Parathyroid adenoma (tissue), 2 donors: ENCODE measurements around the gene TMEM273.

Source experiments
- H2AFZ ChIP-seq: fragments of 300-600 bp; sonication (generic); one replicate; pipeline ENCODE4 v1.7.0; 2017; ENCODE audit warnings: antibody characterized with exemption, mild to moderate bottlenecking
- H3K27ac ChIP-seq: fragments of 300-600 bp; sonication (generic); one replicate; pipeline ENCODE4 v1.7.0; 2017
- H3K27me3 ChIP-seq: fragments of 300-600 bp; sonication (generic); one replicate; pipeline ENCODE4 v1.7.0; 2017; ENCODE audit warnings: low read length; ENCODE audit not compliant: control insufficient read depth, insufficient read depth
- H3K36me3 ChIP-seq: fragments of 300-600 bp; sonication (generic); one replicate; pipeline ENCODE4 v1.7.0; 2017; ENCODE audit warnings: low read length; ENCODE audit not compliant: control insufficient read depth, insufficient read depth
- H3K4me1 ChIP-seq: fragments of 300-600 bp; sonication (generic); one replicate; pipeline ENCODE4 v1.7.0; 2017; ENCODE audit warnings: control low read depth
- H3K4me2 ChIP-seq: fragments of 300-600 bp; sonication (generic); one replicate; pipeline ENCODE4 v1.7.0; 2017; ENCODE audit warnings: low read length
- H3K4me3 ChIP-seq: fragments of 300-600 bp; sonication (generic); one replicate; pipeline ENCODE4 v1.7.0; 2017; ENCODE audit warnings: low read depth, low read length
- H3K79me2 ChIP-seq: fragments of 300-600 bp; sonication (generic); one replicate; pipeline ENCODE4 v1.7.0; 2017; ENCODE audit warnings: control low read depth
- H3K9ac ChIP-seq: fragments of 300-600 bp; sonication (generic); one replicate; pipeline ENCODE4 v1.7.0; 2017; ENCODE audit warnings: mild to moderate bottlenecking
- H3K9me3 ChIP-seq: fragments of 300-600 bp; sonication (generic); one replicate; pipeline ENCODE4 v1.7.0; 2017; ENCODE audit warnings: low read length; ENCODE audit not compliant: control insufficient read depth
- CTCF ChIP-seq: fragments of 300-600 bp; sonication (generic); IDR thresholded peaks from one replicate; pipeline ENCODE4 v1.7.0; 2017; ENCODE audit warnings: antibody characterized with exemption, mild to moderate bottlenecking
- donor health status: primary hyperparathyroidism.

Gene TMEM273

GRCh38 chr10:49120911-49121310 is 67.3 kb downstream of the TMEM273 start:
- no peaks in the 10 kb centered on the region for H3K9me3 ChIP-seq
- H3K9ac ChIP-seq = no peak overlapping the region
- no peak for TF ChIP-seq CTCF
- no peak overlapping the region for H3K4me3 ChIP-seq
- H3K4me1 ChIP-seq = peaks cover 28% of the 10 kb centered on the region
- H3K27ac ChIP-seq = no peak overlapping the region
- H2AFZ ChIP-seq = no peak overlapping the region
- H3K79me2 ChIP-seq = no peaks in the 10 kb centered on the region
- H3K27me3 ChIP-seq = no peaks in the 10 kb centered on the region
- H3K36me3 ChIP-seq = no peaks in the 10 kb centered on the region
- H3K4me2 ChIP-seq = no peak overlapping the region

GRCh38 chr10:49119746-49120145 is 68.4 kb downstream of the TMEM273 start:
- H3K4me3 ChIP-seq = no peak overlapping the region
- no peak overlapping the region for H3K4me2 ChIP-seq
- H3K9me3 ChIP-seq = no peaks in the 10 kb centered on the region
- H3K27me3 ChIP-seq = no peaks in the 10 kb centered on the region
- H3K9ac ChIP-seq = no peak overlapping the region
- no peak overlapping the region for H3K27ac ChIP-seq
- peaks cover 1% of the 10 kb centered on the region for H3K79me2 ChIP-seq
- H3K4me1 ChIP-seq = peaks cover 31% of the 10 kb centered on the region
- TF ChIP-seq CTCF = no peak
- no peaks in the 10 kb centered on the region for H3K36me3 ChIP-seq
- no peak overlapping the region for H2AFZ ChIP-seq

- Histone ChIP-seq H3K4me1 (peaks cover 39% of the 10 kb centered on the region), H3K27me3 (no peaks in the 10 kb centered on the region), H3K79me2 (peaks cover 11% of the 10 kb centered on the region), H3K4me3 (no peak overlapping the region), H3K9ac (no peak overlapping the region), H2AFZ (peak overlapping the region; percentile 72), H3K27ac (peak overlapping the region; percentile 83), H3K9me3 (no peaks in the 10 kb centered on the region), H3K4me2 (no peak overlapping the region), H3K36me3 (no peaks in the 10 kb centered on the region)
- no peak for TF ChIP-seq CTCF
These were observed 69.6 kb downstream of the TMEM273 start for GRCh38 chr10:49118430-49119074.

- Histone ChIP-seq H3K9me3 (no peaks in the 10 kb centered on the region), H3K36me3 (no peaks in the 10 kb centered on the region), H3K4me3 (no peak overlapping the region), H2AFZ (peak overlapping the region; percentile 72), H3K4me1 (peaks cover 42% of the 10 kb centered on the region), H3K4me2 (peak overlapping the region; percentile 11), H3K27ac (peak overlapping the region; percentile 83), H3K9ac (no peak overlapping the region), H3K27me3 (no peaks in the 10 kb centered on the region), H3K79me2 (peaks cover 16% of the 10 kb centered on the region)
- no peak for TF ChIP-seq CTCF
These were observed 70.7 kb downstream of the TMEM273 start for GRCh38 chr10:49117376-49118070.
